Measurements from ENCODE around the gene LAMC3. TPM values are rescaled to one million over a fixed set of nuclear protein-coding genes. Genes with fewer than 3 reads are reported as not detected.

The LAMC3 gene
- total RNA-seq, 1 donor from 2014 or later, result not detected

- H3K9me3 Mint-ChIP-seq, result no peaks in the 10 kb centered on the region
- no peaks in the 10 kb centered on the region for H3K36me3 Mint-ChIP-seq
- no peaks in the 10 kb centered on the region for H3F3A ChIP-seq (ENCODE audit: low read depth)
- H3K27ac ChIP-seq, result no peak overlapping the region
- no peak overlapping the region for H2AFZ ChIP-seq (replicated peaks)
- no peaks in the 10 kb centered on the region for H3K9me3 ChIP-seq (ENCODE audit: low read depth)
- H3K4me3 Mint-ChIP-seq, result peak overlapping the region; percentile 1
- H3K79me2 ChIP-seq (ENCODE audit: low read depth), result no peaks in the 10 kb centered on the region
- no peaks in the 10 kb centered on the region for H3K36me3 ChIP-seq
- no peak for DNase-seq (ENCODE audit: low spot score)
- no peaks in the 10 kb centered on the region for H3K27me3 ChIP-seq
- H3K4me2 ChIP-seq, result no peak overlapping the region
- H3K4me3 ChIP-seq, result no peak overlapping the region
- H3K9ac ChIP-seq, result no peak overlapping the region
- H3K27me3 Mint-ChIP-seq (ENCODE audit: insufficient read depth, low read depth), result peaks cover 16% of the 10 kb centered on the region
- peak overlapping the region; percentile 70 for H3K27ac Mint-ChIP-seq
- H4K20me1 ChIP-seq (ENCODE audit: low read depth), result no peaks in the 10 kb centered on the region
- H3K4me1 Mint-ChIP-seq, result peaks cover 72% of the 10 kb centered on the region
- peaks cover 19% of the 10 kb centered on the region for H3K4me1 ChIP-seq
- TF ChIP-seq EZH2phosphoT487 (IDR thresholded peaks at IDR 0.05), result no peak
- TF ChIP-seq, protein P1, sequence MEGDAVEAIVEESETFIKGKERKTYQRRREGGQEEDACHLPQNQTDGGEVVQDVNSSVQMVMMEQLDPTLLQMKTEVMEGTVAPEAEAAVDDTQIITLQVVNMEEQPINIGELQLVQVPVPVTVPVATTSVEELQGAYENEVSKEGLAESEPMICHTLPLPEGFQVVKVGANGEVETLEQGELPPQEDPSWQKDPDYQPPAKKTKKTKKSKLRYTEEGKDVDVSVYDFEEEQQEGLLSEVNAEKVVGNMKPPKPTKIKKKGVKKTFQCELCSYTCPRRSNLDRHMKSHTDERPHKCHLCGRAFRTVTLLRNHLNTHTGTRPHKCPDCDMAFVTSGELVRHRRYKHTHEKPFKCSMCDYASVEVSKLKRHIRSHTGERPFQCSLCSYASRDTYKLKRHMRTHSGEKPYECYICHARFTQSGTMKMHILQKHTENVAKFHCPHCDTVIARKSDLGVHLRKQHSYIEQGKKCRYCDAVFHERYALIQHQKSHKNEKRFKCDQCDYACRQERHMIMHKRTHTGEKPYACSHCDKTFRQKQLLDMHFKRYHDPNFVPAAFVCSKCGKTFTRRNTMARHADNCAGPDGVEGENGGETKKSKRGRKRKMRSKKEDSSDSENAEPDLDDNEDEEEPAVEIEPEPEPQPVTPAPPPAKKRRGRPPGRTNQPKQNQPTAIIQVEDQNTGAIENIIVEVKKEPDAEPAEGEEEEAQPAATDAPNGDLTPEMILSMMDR (IDR thresholded peaks at IDR 0.05), result no peak
- TF ChIP-seq EZH2 (IDR thresholded peaks at IDR 0.05), result no peak
These were observed 24.5 kb upstream of the LAMC3 start for GRCh38 chr9:130984521-130984920.

DNA sequence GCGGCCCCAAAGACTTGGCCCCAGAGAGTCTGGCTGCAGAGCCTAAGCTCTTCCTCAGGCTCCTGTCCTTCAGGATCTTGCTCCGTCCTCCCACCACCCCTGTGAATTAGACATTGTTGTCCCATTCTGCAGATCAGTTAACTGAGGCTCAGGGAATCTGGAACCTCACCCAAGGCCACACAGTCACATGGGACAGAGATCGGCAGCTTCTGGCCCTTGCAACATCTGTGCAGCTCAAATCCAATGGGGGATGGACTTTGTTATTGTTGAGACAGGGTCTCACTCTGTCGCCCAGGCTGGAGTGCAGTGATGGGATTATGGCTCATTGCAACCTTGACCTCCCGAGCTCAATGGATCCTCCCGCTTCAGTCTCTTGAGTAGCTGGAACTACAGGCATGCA is 23.9 kb upstream of the LAMC3 start:
- H4K20me1 ChIP-seq (ENCODE audit: low read depth), result no peaks in the 10 kb centered on the region
- H3K27ac ChIP-seq, result no peak overlapping the region
- H3K9ac ChIP-seq, result no peak overlapping the region
- no peaks in the 10 kb centered on the region for H3K36me3 ChIP-seq
- no peak overlapping the region for H2AFZ ChIP-seq (replicated peaks)
- no peak overlapping the region for H3K4me3 ChIP-seq
- H3F3A ChIP-seq (ENCODE audit: low read depth), result no peaks in the 10 kb centered on the region
- no peaks in the 10 kb centered on the region for H3K79me2 ChIP-seq (ENCODE audit: low read depth)
- Mint-ChIP-seq H3K4me1 (peaks cover 70% of the 10 kb centered on the region), H3K36me3 (no peaks in the 10 kb centered on the region), H3K27ac (peak overlapping the region; percentile 51), H3K4me3 (no peak overlapping the region), H3K27me3 (ENCODE audit: insufficient read depth, low read depth) (peaks cover 16% of the 10 kb centered on the region), H3K9me3 (no peaks in the 10 kb centered on the region)
- DNase-seq (ENCODE audit: low spot score), result no peak
- peaks cover 19% of the 10 kb centered on the region for H3K4me1 ChIP-seq
- no peaks in the 10 kb centered on the region for H3K27me3 ChIP-seq
- H3K9me3 ChIP-seq (ENCODE audit: low read depth), result no peaks in the 10 kb centered on the region
- TF ChIP-seq, protein P1 (IDR thresholded peaks at IDR 0.05), result no peak
- TF ChIP-seq EZH2phosphoT487 (IDR thresholded peaks at IDR 0.05) (no peak), EZH2 (IDR thresholded peaks at IDR 0.05) (no peak)
- no peak overlapping the region for H3K4me2 ChIP-seq

- Histone ChIP-seq H4K20me1 (ENCODE audit: low read depth) (no peaks in the 10 kb centered on the region), H3K4me1 (peaks cover 19% of the 10 kb centered on the region), H3K4me2 (no peak overlapping the region), H3K36me3 (no peaks in the 10 kb centered on the region), H2AFZ (replicated peaks) (no peak overlapping the region), H3K79me2 (ENCODE audit: low read depth) (no peaks in the 10 kb centered on the region), H3F3A (ENCODE audit: low read depth) (no peaks in the 10 kb centered on the region), H3K9me3 (ENCODE audit: low read depth) (no peaks in the 10 kb centered on the region), H3K4me3 (no peak overlapping the region), H3K27me3 (no peaks in the 10 kb centered on the region), H3K9ac (no peak overlapping the region), H3K27ac (no peak overlapping the region)
- Mint-ChIP-seq H3K4me1 (peaks cover 70% of the 10 kb centered on the region), H3K27me3 (ENCODE audit: insufficient read depth, low read depth) (peaks cover 19% of the 10 kb centered on the region), H3K9me3 (no peaks in the 10 kb centered on the region), H3K27ac (peak overlapping the region; percentile 83), H3K4me3 (peak overlapping the region; percentile 24), H3K36me3 (no peaks in the 10 kb centered on the region)
- no peak for DNase-seq (ENCODE audit: low spot score)
- TF ChIP-seq EZH2 (IDR thresholded peaks at IDR 0.05) (no peak), EZH2phosphoT487 (IDR thresholded peaks at IDR 0.05) (no peak)
- TF ChIP-seq, protein P1 (IDR thresholded peaks at IDR 0.05), result no peak
These were observed 23.3 kb upstream of the LAMC3 start for GRCh38 chr9:130985606-130986162.

Measured in neural progenitor cell (in vitro differentiated cells).